Type B pancreatic cell (in vitro differentiated cells): ENCODE measurements around the gene RSRC2. TPM values are rescaled to one million over a fixed set of nuclear protein-coding genes. Genes with fewer than 3 reads are reported as not detected.
"Not testable (repeated sequence)": the region's sequence is repeated elsewhere in the genome, so short reads cannot be mapped to it uniquely, and the experiment has no call there.

ENCODE experiments used
- DNase-seq: peaks from one replicate; pipeline ENCODE4 v3.0.0; 2021; ENCODE audit warnings: mixed read lengths; ENCODE audit not compliant: unreplicated experiment; ENCODE audit errors: extremely low spot score
- H3K27ac Mint-ChIP-seq: 2 replicates; pipeline ENCODE4 v1.8.0; 2021; ENCODE audit warnings: mild to moderate bottlenecking, mixed read lengths
- H3K27me3 Mint-ChIP-seq: 2 replicates; pipeline ENCODE4 v1.8.0; 2021; ENCODE audit warnings: mixed read lengths
- H3K36me3 Mint-ChIP-seq: 2 replicates; pipeline ENCODE4 v1.8.0; 2021; ENCODE audit warnings: mixed read lengths
- H3K4me1 Mint-ChIP-seq: one replicate; pipeline ENCODE4 v1.8.0; 2021; ENCODE audit warnings: mixed read lengths; ENCODE audit not compliant: unreplicated experiment
- H3K4me3 Mint-ChIP-seq: 2 replicates; pipeline ENCODE4 v1.8.0; 2021; ENCODE audit warnings: mild to moderate bottlenecking, mixed read lengths
- H3K9me3 Mint-ChIP-seq: 2 replicates; pipeline ENCODE4 v1.8.0; 2021; ENCODE audit warnings: mixed read lengths
- CTCF ChIP-seq: fragments of 200-600 bp; sonication (generic); conservative IDR thresholded peaks from 2 replicates; pipeline ENCODE4 v1.5.0; 2021; ENCODE audit warnings: antibody characterized with exemption, mild to moderate bottlenecking
- total RNA-seq: library from RNA; stranded (reverse); gene quantifications from 2 replicates; pipeline ENCODE4 v1.2.1, GENCODE V29; 2021; ENCODE audit warnings: low replicate concordance

The RSRC2 gene
- total RNA-seq, 1 donor from 2014 or later = 100.0 TPM

GRCh38 chr12:122500685-122501488 lies 25.8 kb downstream of the RSRC2 start, which contains the start of gene ZCCHC8:
Gene ZCCHC8 (minus strand): TSS chr12:122500932. CDS start chr12:122500840, 92 bp downstream.
- peak; percentile 45 for TF ChIP-seq CTCF
- peak within 1 kb of the TSS; percentile 94 for H3K4me3 Mint-ChIP-seq
- peaks cover 17% of the 10 kb centered on the region for H3K36me3 Mint-ChIP-seq
- H3K9me3 Mint-ChIP-seq = no peaks in the 10 kb centered on the region
- peak; percentile 97 for DNase-seq
- peak within 1 kb of the TSS; percentile 97 for H3K27ac Mint-ChIP-seq
- H3K27me3 Mint-ChIP-seq = no peaks in the 10 kb centered on the region
- H3K4me1 Mint-ChIP-seq = peaks cover 21% of the 10 kb centered on the region

DNA sequence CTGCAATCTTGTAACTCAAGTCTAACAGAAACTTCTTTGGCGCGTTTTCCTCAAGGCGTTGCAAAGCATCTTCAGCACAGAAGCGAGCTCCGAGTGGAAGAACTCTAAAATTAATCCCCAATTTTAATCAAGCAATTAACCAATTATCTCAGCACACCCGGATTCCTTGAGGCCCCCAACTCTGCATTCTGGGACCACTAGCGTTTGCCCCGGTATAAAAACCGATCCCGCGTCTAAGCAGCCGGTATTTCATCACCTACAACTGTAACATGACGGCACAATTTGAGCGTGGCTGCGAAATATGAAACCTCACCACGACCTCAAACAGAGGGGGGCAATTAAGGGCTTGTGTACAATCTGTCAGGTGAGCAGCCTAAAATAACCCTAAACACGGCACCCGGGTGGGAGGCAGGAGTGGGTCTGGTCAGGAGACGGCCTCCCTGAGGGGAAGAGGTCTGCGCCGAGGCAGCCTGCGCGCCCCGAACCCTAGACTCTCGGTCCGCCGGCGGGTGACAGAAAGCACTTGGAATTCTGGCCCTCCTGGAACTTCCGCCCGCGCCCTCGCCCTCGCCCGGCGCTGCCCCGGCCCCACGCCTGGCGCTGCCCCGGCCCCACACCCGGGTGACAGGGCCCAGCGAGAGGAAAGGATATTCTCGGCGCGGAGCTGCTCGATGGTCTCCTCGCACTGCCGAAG lies 26.6 kb downstream of the RSRC2 start:
- Mint-ChIP-seq H3K27me3 (no peaks in the 10 kb centered on the region), H3K4me1 (peaks cover 21% of the 10 kb centered on the region), H3K4me3 (peak overlapping the region; percentile 94), H3K36me3 (peaks cover 12% of the 10 kb centered on the region), H3K27ac (peak overlapping the region; percentile 97), H3K9me3 (no peaks in the 10 kb centered on the region)
- peak; percentile 72 for DNase-seq
- no peak for TF ChIP-seq CTCF

DNA sequence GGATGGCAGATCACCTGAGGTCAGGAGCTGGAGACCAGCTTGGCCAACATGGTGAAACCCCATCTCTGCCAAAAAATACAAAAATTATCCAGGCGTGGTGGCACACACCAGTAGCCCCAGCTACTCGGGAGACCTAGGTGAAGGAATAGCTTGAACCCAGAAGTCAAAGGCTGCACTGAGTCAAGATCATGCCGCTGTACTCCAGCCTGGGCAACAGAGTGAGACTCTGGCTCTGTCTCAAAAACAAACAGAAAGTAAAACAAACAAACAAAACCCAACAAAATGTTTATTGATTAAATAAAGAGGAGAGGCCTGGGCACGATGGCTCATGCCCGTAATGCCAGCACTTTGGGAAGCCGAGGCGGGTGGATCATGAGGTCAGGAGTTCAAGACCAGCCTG lies 31.5 kb downstream of the RSRC2 start:
- Mint-ChIP-seq H3K27ac (no peak overlapping the region), H3K4me1 (peaks cover 11% of the 10 kb centered on the region), H3K9me3 (no peaks in the 10 kb centered on the region), H3K36me3 (peaks cover 20% of the 10 kb centered on the region), H3K4me3 (no peak overlapping the region), H3K27me3 (no peaks in the 10 kb centered on the region)
- no peak for DNase-seq
- TF ChIP-seq CTCF = no peak

GRCh38 chr12:122493222-122493621 lies 33.5 kb downstream of the RSRC2 start:
- H3K4me3 Mint-ChIP-seq, H3K4me1 Mint-ChIP-seq, H3K9me3 Mint-ChIP-seq, DNase-seq, H3K27ac Mint-ChIP-seq, H3K27me3 Mint-ChIP-seq: not testable (repeated sequence)
- peaks cover 21% of the 10 kb centered on the region for H3K36me3 Mint-ChIP-seq

DNA sequence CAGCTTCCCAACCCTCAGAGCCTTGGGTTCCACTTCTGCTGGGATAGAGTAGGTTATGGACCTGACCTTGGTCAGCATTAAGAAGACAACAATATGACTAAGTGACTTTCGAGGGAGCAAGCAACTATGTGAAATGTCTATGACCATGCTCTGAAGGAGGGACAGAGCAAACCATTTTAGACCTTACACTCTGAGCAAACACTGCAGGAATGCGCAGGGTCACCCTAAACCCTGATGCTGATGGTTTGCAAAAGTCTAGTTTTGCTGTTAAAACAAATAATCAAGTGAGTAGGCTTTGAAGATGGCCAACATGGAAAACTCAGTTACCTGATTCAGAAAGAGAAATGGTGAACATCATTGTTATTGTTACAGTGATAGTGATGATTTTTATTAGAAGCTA lies 34.7 kb downstream of the RSRC2 start:
- peaks cover 24% of the 10 kb centered on the region for H3K36me3 Mint-ChIP-seq

More for the DNA sequence above, 34.7 kb downstream of the RSRC2 start:
- Mint-ChIP-seq H3K27me3 (no peaks in the 10 kb centered on the region), H3K4me3 (no peak overlapping the region), H3K9me3 (no peaks in the 10 kb centered on the region), H3K27ac (no peak overlapping the region), H3K4me1 (no peaks in the 10 kb centered on the region)
- no peak for TF ChIP-seq CTCF
- DNase-seq = no peak
